Measurements from ENCODE around the gene MYH6. TPM values are rescaled to one million over a fixed set of nuclear protein-coding genes. Genes with fewer than 3 reads are reported as not detected.

The MYH6 gene
- total and polyA plus RNA-seq, 2 of the 13 experiments (the other 11 are each of a cell fraction or from before 2014, with no cell fraction given): 0.01 TPM; not detected in 1

DNA sequence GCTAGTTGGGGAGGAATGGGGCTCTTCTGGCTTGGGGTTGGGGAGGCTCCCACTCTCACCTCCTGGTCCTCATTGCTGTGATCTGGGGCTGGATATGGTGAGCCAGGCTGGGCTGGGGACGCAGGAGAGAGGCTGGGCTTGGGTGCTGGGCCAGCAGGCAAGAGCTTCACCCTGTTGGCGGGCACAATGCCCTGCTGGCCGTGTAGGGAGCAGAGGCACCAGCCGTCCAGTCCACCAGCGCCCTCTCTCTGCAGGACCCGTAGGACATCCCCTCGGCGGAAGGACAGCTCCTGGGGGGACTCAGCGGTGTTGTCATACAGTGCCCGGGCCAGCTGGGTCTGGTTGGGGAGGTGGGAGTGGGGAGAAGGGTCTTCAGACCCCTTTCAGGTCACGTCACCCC, 47.6 kb downstream of the MYH6 start (continued):
- TF ChIP-seq, protein P1, sequence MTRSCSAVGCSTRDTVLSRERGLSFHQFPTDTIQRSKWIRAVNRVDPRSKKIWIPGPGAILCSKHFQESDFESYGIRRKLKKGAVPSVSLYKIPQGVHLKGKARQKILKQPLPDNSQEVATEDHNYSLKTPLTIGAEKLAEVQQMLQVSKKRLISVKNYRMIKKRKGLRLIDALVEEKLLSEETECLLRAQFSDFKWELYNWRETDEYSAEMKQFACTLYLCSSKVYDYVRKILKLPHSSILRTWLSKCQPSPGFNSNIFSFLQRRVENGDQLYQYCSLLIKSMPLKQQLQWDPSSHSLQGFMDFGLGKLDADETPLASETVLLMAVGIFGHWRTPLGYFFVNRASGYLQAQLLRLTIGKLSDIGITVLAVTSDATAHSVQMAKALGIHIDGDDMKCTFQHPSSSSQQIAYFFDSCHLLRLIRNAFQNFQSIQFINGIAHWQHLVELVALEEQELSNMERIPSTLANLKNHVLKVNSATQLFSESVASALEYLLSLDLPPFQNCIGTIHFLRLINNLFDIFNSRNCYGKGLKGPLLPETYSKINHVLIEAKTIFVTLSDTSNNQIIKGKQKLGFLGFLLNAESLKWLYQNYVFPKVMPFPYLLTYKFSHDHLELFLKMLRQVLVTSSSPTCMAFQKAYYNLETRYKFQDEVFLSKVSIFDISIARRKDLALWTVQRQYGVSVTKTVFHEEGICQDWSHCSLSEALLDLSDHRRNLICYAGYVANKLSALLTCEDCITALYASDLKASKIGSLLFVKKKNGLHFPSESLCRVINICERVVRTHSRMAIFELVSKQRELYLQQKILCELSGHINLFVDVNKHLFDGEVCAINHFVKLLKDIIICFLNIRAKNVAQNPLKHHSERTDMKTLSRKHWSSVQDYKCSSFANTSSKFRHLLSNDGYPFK (CRISPR knock-in tag; IDR thresholded peaks at IDR 0.05; ENCODE audit: borderline replicate concordance): 0 out of 2 replicates have a peak, but pooled peaks have one; percentile 40
- TF ChIP-seq ZBTB7B (CRISPR knock-in tag; IDR thresholded peaks at IDR 0.05) (peak; percentile 22; the same call in 1 of the 2 replicates), ZNF225 (CRISPR knock-in tag; IDR thresholded peaks at IDR 0.05) (peak; percentile 61; the same call in 1 of the 2 replicates), SNAPC2 (CRISPR knock-in tag; IDR thresholded peaks at IDR 0.05) (0 out of 2 replicates have a peak, but pooled peaks have one; percentile 51), RAD21 (CRISPR knock-in tag; IDR thresholded peaks at IDR 0.05) (peak; percentile 25; the same call in 1 of the 2 replicates), IKZF1 (IDR thresholded peaks at IDR 0.05) (no peak), ZEB1 (IDR thresholded peaks at IDR 0.05; ENCODE audit: insufficient replicate concordance, low read depth) (no peak), ZNF724P (CRISPR knock-in tag; IDR thresholded peaks at IDR 0.05; ENCODE audit: borderline replicate concordance) (no peak), RXRA (CRISPR knock-in tag; IDR thresholded peaks at IDR 0.05) (peak; percentile 18; the same call in 1 of the 2 replicates), ZFP82 (CRISPR knock-in tag; IDR thresholded peaks at IDR 0.05; ENCODE audit: borderline replicate concordance) (no peak), ZSCAN31 (CRISPR knock-in tag; IDR thresholded peaks at IDR 0.05; ENCODE audit: low read depth) (0 out of 2 replicates have a peak, but pooled peaks have one; percentile 31), ZNF382 (CRISPR knock-in tag; IDR thresholded peaks at IDR 0.05; ENCODE audit: borderline replicate concordance) (no peak), NFKB2 (CRISPR knock-in tag; IDR thresholded peaks at IDR 0.05; ENCODE audit: borderline replicate concordance) (peak; percentile 61; the same call in 1 of the 2 replicates), HOXA3 (CRISPR knock-in tag; IDR thresholded peaks at IDR 0.05) (peak; percentile 32; the same call in 1 of the 2 replicates), BORCS8-MEF2B (CRISPR knock-in tag; IDR thresholded peaks at IDR 0.05) (no peak), KLF9 (CRISPR knock-in tag; IDR thresholded peaks at IDR 0.05; ENCODE audit: low read depth) (no peak), PCBP1 (IDR thresholded peaks at IDR 0.05; ENCODE audit: borderline replicate concordance, low read depth, low read length) (peak; percentile 94), ZSCAN9 (CRISPR knock-in tag; IDR thresholded peaks at IDR 0.05; ENCODE audit: borderline replicate concordance) (no peak)
- TF ChIP-seq, protein P2, sequence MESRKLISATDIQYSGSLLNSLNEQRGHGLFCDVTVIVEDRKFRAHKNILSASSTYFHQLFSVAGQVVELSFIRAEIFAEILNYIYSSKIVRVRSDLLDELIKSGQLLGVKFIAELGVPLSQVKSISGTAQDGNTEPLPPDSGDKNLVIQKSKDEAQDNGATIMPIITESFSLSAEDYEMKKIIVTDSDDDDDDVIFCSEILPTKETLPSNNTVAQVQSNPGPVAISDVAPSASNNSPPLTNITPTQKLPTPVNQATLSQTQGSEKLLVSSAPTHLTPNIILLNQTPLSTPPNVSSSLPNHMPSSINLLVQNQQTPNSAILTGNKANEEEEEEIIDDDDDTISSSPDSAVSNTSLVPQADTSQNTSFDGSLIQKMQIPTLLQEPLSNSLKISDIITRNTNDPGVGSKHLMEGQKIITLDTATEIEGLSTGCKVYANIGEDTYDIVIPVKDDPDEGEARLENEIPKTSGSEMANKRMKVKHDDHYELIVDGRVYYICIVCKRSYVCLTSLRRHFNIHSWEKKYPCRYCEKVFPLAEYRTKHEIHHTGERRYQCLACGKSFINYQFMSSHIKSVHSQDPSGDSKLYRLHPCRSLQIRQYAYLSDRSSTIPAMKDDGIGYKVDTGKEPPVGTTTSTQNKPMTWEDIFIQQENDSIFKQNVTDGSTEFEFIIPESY (CRISPR knock-in tag; IDR thresholded peaks at IDR 0.05): peak; percentile 44; the same call in 1 of the 2 replicates
- TF ChIP-seq, protein P3, sequence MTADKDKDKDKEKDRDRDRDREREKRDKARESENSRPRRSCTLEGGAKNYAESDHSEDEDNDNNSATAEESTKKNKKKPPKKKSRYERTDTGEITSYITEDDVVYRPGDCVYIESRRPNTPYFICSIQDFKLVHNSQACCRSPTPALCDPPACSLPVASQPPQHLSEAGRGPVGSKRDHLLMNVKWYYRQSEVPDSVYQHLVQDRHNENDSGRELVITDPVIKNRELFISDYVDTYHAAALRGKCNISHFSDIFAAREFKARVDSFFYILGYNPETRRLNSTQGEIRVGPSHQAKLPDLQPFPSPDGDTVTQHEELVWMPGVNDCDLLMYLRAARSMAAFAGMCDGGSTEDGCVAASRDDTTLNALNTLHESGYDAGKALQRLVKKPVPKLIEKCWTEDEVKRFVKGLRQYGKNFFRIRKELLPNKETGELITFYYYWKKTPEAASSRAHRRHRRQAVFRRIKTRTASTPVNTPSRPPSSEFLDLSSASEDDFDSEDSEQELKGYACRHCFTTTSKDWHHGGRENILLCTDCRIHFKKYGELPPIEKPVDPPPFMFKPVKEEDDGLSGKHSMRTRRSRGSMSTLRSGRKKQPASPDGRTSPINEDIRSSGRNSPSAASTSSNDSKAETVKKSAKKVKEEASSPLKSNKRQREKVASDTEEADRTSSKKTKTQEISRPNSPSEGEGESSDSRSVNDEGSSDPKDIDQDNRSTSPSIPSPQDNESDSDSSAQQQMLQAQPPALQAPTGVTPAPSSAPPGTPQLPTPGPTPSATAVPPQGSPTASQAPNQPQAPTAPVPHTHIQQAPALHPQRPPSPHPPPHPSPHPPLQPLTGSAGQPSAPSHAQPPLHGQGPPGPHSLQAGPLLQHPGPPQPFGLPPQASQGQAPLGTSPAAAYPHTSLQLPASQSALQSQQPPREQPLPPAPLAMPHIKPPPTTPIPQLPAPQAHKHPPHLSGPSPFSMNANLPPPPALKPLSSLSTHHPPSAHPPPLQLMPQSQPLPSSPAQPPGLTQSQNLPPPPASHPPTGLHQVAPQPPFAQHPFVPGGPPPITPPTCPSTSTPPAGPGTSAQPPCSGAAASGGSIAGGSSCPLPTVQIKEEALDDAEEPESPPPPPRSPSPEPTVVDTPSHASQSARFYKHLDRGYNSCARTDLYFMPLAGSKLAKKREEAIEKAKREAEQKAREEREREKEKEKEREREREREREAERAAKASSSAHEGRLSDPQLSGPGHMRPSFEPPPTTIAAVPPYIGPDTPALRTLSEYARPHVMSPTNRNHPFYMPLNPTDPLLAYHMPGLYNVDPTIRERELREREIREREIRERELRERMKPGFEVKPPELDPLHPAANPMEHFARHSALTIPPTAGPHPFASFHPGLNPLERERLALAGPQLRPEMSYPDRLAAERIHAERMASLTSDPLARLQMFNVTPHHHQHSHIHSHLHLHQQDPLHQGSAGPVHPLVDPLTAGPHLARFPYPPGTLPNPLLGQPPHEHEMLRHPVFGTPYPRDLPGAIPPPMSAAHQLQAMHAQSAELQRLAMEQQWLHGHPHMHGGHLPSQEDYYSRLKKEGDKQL (CRISPR knock-in tag; IDR thresholded peaks at IDR 0.05; ENCODE audit: low read depth): no peak
